ENCODE measurements around the gene CELF2. TPM values are rescaled to one million over a fixed set of nuclear protein-coding genes. Genes with fewer than 3 reads are reported as not detected.

The CELF2 gene
- polyA plus RNA-seq, 1 donor from 2014 or later: 142 TPM

DNA sequence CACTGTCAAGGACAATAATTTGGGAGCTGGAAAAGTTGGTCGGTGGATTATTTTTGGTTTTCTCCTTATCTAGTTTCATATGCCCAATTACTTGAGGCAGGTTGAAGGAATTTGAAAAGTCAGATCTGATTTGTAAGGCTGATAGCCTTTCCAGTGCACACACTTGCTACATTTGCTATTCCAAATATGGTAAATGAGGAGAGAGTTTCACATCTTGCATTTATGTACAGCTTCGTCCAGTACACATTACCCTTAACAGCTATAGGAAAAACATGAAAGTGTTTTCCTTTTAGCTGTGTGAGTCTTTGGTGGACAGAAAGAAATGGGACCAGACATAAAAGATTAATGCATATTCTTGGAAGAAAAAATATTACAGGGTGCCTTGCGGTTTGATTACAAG, 201.8 kb downstream of the CELF2 start:
- H3K4me1 Mint-ChIP-seq: peaks cover 24 to 54% (median 41%) of the 10 kb centered on the region in 3 donors
- no peak overlapping the region for H3K4me3 Mint-ChIP-seq
- H3K27ac Mint-ChIP-seq: peak overlapping the region in 2 of 3 donors; percentile 58 to 84

DNA sequence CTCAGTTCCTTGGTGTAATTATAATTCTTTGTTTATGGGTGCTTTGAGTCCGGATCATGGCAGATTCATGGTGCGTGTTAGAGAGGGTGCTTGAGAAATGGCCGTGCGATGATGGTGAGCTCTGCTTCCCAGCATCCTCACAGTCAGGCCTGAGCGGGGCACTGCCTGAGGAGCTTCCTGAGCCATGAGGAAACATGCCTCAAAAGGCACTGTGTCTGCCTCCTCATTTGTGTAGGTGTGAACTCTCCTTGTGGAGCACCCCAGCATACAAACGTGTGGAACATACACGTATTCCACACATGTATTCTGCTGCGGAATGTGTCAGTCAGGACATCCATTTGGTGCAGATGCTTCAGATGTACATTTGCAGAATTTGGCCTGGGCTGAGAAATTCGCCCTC, 205.4 kb downstream of the CELF2 start:
- peaks cover 2% of the 10 kb centered on the region for H3K36me3 Mint-ChIP-seq

More for the DNA sequence above, 201.8 kb downstream of the CELF2 start:
- no peaks in the 10 kb centered on the region for H3K27me3 Mint-ChIP-seq
- peaks cover 2% of the 10 kb centered on the region for H3K36me3 Mint-ChIP-seq
- H3K9me3 Mint-ChIP-seq: no peaks in the 10 kb centered on the region

DNA sequence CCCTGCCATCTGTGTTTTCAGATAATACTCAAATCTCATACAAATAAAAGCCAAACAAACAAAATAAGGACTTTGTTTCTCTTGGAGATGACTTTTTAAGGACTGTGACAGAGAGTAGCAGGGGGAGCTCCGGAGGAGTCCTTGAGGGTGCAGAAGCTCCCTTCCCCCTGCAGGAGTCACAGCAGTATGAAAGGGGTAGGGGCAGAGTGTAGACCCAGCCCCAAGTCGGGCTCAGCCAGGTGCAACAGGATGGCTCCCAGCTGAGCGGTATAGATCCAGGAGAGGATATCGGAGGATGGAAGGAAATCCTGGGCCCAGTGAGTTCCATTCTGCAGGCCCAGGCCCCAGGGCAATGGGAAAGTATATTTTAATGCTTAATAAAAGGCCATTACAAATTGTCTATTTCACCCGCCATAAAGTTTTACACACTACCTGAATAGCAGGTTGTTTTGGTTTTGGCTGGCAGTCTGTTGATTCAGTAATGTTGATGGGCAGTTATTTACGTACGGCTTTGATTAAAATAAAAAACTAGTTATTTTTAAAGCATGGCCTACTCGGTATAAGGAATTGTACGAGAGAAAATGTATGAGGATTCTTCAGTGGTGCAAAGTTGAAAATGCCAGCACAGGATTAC, 206.0 kb downstream of the CELF2 start:
- H3K4me1 Mint-ChIP-seq: peaks cover 46 to 67% (median 53%) of the 10 kb centered on the region in 3 donors
- H3K27ac Mint-ChIP-seq: peak overlapping the region in 2 of 3 donors; percentile 32 to 88
- H3K27me3 Mint-ChIP-seq: no peaks in the 10 kb centered on the region
- no peak overlapping the region for H3K4me3 Mint-ChIP-seq
- H3K36me3 Mint-ChIP-seq: peaks cover 2% of the 10 kb centered on the region
- no peaks in the 10 kb centered on the region for H3K9me3 Mint-ChIP-seq

More for the DNA sequence above, 205.4 kb downstream of the CELF2 start:
- H3K27me3 Mint-ChIP-seq: no peaks in the 10 kb centered on the region
- peak overlapping the region in 2 of 3 donors; percentile 78 to 88 for H3K27ac Mint-ChIP-seq
- no peaks in the 10 kb centered on the region for H3K9me3 Mint-ChIP-seq
- H3K4me1 Mint-ChIP-seq: peaks cover 41 to 66% (median 52%) of the 10 kb centered on the region in 3 donors
- H3K4me3 Mint-ChIP-seq: peak overlapping the region in 1 of 4 donors; percentile 14

DNA sequence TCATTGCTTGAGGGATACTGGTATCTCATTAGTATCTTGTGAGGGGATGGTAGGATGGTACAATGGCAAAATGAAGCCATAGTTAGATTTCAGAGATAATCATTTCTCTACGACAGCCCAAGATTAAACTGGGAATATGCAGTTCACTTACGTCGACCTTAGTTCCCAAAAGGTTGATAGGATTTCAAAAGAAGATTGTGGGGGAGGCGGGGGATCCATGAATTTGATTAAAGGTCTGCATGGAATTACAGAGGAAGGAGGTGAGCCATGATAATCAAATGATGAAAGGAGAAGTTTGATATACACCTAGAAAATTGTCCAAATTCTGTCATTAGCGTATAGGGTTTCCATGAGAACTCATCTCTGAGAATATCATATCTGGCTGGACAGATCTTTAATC, 206.6 kb downstream of the CELF2 start:
- no peaks in the 10 kb centered on the region for H3K9me3 Mint-ChIP-seq
- H3K4me3 Mint-ChIP-seq: peak overlapping the region in 3 of 4 donors; percentile 10 to 83 (median 23)
- peak overlapping the region in 1 of 3 donors; percentile 32 for H3K27ac Mint-ChIP-seq
- H3K36me3 Mint-ChIP-seq: peaks cover 2% of the 10 kb centered on the region
- H3K4me1 Mint-ChIP-seq: peaks cover 50 to 72% (median 52%) of the 10 kb centered on the region in 3 donors
- H3K27me3 Mint-ChIP-seq: no peaks in the 10 kb centered on the region

DNA sequence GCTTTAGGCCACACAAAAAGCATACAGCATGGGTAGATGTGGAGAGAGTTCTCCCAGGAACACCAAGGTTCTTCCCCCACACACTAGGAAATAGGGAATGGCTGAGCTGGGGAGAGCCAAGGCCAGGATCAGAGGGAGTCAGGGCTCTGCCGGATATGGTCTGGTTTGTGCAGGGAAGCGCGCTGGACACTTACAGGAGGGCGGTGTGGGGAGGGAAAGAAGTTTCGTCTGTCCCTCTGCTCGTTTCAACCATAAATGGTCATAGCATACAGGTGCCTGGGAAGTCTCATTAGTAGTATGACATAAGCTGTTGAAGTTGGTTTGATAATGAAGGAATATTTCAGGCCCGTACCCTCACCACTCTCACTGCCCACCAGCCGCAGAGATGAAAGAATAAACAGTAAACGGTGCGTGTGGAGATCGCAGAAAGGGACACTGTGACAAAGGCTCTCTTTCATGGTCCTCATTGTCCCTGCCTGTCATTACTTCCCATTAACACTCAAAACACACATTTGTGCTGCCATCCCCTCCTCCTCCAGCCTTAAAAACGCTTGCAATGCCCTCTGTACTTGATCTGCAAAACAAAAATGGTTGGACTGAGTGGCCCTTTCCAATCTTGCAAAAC, 207.2 kb downstream of the CELF2 start:
- Mint-ChIP-seq H3K4me3 (peak overlapping the region in 3 of 4 donors; percentile 23 to 83 (median 58)), H3K4me1 (peaks cover 49 to 71% (median 56%) of the 10 kb centered on the region in 3 donors), H3K27me3 (no peaks in the 10 kb centered on the region), H3K27ac (peak overlapping the region in 2 of 3 donors; percentile 91 to 98), H3K36me3 (peaks cover 2% of the 10 kb centered on the region), H3K9me3 (no peaks in the 10 kb centered on the region)

DNA sequence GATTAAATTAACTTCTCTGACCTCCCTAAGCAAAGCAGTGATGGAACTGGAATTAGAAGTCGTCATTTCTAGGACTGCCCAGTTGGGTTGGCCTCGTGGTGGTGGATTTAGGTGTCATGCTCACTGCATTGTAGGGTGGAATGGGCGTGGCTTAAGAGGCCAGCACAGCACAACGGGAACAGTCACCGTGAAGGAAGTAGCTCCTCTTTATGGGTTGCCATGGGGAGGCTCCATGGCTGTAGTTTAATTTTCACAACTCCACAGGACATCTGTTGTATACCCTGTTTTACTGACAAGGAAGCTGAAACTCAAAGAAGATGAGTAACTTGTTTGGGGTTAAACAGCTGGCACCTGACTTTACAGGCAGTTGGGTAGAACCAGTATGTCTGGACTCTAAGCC, 208.3 kb downstream of the CELF2 start:
- Mint-ChIP-seq H3K4me3 (peak overlapping the region in 3 of 4 donors; percentile 58 to 84 (median 72)), H3K27me3 (no peaks in the 10 kb centered on the region), H3K36me3 (peaks cover 2% of the 10 kb centered on the region), H3K27ac (peak overlapping the region; percentile 91 to 98 (median 92)), H3K9me3 (no peaks in the 10 kb centered on the region), H3K4me1 (peaks cover 45 to 68% (median 62%) of the 10 kb centered on the region in 3 donors)

DNA sequence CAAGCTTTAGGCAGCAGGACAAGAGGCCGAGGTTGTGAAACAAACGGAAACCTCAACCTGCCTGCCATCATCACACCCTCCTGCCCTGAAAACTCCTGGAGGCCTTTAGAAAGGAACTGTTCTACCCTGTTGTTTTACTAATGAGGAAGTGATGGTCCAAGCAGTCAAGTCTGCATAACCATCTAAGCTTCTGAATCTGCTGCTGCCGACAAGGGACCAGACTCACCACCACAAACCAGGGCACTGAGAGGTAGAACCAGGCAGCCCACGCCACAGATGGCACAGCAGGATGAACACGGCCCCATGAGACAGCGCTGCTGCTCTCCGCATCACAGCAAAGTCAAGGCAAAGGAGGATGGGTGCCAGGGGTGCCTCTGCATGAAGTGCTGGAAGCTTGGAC, 209.4 kb downstream of the CELF2 start:
- H3K36me3 Mint-ChIP-seq: peaks cover 2% of the 10 kb centered on the region
- peak overlapping the region; percentile 58 to 84 (median 78) for H3K4me3 Mint-ChIP-seq
- H3K27me3 Mint-ChIP-seq: no peaks in the 10 kb centered on the region
- H3K9me3 Mint-ChIP-seq: no peaks in the 10 kb centered on the region
- peak overlapping the region; percentile 91 to 98 (median 92) for H3K27ac Mint-ChIP-seq
- H3K4me1 Mint-ChIP-seq: peaks cover 50 to 69% (median 64%) of the 10 kb centered on the region in 3 donors

DNA sequence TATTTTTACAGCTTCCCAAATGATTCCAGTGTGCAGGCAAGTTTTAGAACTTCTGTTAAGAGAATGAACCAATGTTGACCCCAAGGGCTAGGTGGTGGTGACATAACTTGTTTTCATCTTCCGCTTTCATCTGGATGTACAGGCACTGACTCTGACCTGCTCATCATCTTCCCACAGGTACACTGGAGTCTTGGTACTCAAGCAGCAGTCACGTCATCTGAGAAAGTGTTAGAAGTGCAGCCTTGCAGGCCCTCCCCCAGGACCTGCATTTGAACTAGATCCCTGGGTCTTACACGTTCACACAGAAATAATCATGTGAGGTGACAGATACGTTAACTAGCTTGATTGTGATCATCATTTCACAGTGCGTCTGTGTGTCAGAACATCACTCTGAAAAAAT, 212.2 kb downstream of the CELF2 start:
- H3K9me3 Mint-ChIP-seq: no peaks in the 10 kb centered on the region
- peaks cover 57 to 76% (median 63%) of the 10 kb centered on the region in 3 donors for H3K4me1 Mint-ChIP-seq
- H3K4me3 Mint-ChIP-seq: peak overlapping the region in 1 of 4 donors; percentile 66
- peak overlapping the region in 1 of 3 donors; percentile 67 for H3K27ac Mint-ChIP-seq
- H3K27me3 Mint-ChIP-seq: no peaks in the 10 kb centered on the region
- H3K36me3 Mint-ChIP-seq: no peaks in the 10 kb centered on the region

DNA sequence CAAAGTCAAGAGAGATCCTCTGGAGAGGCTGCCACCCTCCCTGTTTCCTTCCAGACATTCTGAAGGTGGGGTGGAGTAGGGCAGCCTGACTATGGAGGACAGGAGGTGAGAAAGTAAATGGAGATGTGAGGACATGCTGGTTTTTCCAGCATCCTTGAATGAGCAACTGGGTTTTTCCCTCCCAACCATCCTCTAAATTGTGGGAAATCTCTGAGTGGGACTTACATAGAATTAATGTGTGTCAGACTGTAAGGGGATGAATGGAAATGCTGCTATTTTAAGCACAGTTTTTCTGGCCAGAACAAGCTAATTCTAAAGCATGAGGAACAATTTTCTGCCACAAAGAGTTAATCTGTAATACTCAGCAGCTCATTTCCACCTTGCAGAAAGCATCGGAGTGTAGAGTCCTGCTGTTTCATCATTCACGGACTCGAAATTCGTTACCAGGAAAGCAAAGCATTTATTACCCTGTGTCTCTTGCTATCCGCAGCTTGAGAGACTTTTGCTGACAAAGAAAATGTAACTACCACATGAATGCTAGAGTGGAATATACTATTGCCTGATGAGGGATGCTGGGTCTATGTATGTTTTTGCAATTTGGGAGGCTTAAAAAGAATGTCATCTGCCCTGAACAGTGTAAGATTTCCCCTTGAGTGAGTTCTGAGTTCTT, 213.0 kb downstream of the CELF2 start:
- H3K9me3 Mint-ChIP-seq: no peaks in the 10 kb centered on the region
- H3K4me1 Mint-ChIP-seq: peaks cover 57 to 76% (median 61%) of the 10 kb centered on the region in 3 donors
- peak overlapping the region; percentile 20 to 87 (median 64) for H3K27ac Mint-ChIP-seq
- no peaks in the 10 kb centered on the region for H3K36me3 Mint-ChIP-seq
- H3K4me3 Mint-ChIP-seq: peak overlapping the region in 2 of 4 donors; percentile 17 to 63
- H3K27me3 Mint-ChIP-seq: no peaks in the 10 kb centered on the region

DNA sequence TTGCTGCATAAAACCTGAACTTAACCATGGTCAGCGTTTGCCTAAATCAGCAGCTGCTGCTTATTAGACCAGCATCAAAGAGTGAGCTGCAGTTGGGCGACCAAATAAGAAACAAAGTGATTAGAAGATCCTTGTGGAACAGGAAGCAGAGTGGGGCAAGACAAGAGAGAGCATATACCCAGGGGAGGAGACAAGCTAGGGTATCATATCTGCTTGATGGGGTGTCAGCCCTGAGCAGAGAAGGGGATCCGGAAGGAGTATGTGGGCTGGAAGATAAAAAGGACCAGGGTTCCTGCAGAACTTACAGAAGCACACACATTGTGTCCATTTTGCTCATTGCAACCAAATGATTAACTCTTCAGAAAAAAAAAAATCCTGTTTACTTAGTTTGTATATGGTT, 213.6 kb downstream of the CELF2 start:
- Mint-ChIP-seq H3K27ac (peak overlapping the region; percentile 20 to 87 (median 64)), H3K4me1 (peaks cover 59 to 76% (median 61%) of the 10 kb centered on the region in 3 donors), H3K27me3 (no peaks in the 10 kb centered on the region), H3K9me3 (no peaks in the 10 kb centered on the region), H3K4me3 (peak overlapping the region in 1 of 4 donors; percentile 17), H3K36me3 (peaks cover 3% of the 10 kb centered on the region)

DNA sequence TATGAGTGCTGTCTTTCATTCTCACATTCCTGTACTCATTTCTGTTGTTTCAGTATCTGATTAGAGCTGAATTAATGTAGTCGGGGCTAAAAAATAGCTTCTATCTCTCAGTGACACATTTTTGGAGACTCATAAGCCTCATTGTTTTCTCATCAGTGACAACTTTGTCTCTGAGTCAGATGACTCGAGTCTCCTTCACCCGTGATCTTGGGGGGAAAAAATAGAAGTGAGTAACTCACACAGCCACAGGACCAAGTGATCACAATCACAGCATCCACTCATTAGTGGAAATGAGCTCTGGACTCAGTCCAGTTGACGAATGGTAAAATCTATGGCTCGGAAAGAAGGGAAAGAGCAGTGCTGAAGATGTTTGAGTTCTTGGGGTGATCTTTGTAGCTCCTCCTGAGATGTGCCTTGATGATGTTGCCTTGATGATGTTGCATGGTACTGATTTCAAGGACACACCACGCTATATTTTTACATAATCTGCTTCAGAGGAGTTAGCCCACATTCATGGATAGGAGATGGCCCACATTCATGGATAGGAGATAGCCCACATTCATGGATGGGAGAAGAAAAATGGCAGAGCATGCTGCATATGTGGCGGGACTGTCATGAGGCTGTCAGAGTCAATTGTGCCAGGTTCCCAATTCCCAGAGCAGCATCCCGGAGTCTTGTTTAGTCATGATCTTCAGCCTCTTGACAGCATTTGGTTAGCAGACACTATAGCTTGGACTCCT, 214.7 kb downstream of the CELF2 start:
- H3K4me1 Mint-ChIP-seq: peaks cover 59 to 76% (median 61%) of the 10 kb centered on the region in 3 donors
- peaks cover 3% of the 10 kb centered on the region for H3K36me3 Mint-ChIP-seq
- H3K27me3 Mint-ChIP-seq: no peaks in the 10 kb centered on the region
- no peaks in the 10 kb centered on the region for H3K9me3 Mint-ChIP-seq
- peak overlapping the region; percentile 51 to 89 (median 59) for H3K27ac Mint-ChIP-seq
- peak overlapping the region in 1 of 4 donors; percentile 53 for H3K4me3 Mint-ChIP-seq

DNA sequence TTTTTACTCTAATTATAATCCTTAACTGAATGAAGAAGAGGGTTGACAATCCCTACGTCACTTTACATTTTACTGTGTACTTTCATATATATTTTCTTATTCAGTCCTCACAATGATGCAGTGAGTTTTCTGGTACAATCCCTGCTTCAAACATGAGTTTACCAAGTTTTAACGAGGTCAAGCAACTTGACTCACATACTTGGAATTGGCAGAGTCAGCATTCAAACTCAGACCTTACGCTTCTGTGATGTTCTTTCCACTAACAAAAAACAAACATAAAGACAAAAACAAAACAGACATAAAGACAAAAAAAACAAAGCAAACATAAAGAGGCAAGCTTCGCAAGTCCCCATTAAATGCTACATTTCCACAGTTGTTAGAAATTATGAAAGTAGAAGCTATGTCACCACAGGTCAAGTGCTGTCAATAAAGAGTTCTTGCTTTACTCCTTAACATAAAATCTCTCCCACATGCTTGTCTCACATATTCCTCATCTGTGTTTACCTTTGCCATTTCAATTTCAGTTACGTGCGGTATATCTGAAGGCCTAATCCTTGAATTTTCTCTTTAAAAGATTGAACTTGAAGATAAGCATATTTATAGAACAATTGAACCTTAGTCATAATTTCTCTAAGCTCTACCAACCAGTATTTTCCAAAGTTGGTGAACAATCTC, 217.3 kb downstream of the CELF2 start:
- peak overlapping the region in 3 of 4 donors; percentile 1 to 41 (median 33) for H3K4me3 Mint-ChIP-seq
- peaks cover 46 to 74% (median 62%) of the 10 kb centered on the region in 3 donors for H3K4me1 Mint-ChIP-seq
- peak overlapping the region in 2 of 3 donors; percentile 6 to 92 for H3K27ac Mint-ChIP-seq
- H3K36me3 Mint-ChIP-seq: peaks cover 3% of the 10 kb centered on the region
- no peaks in the 10 kb centered on the region for H3K9me3 Mint-ChIP-seq
- no peaks in the 10 kb centered on the region for H3K27me3 Mint-ChIP-seq

DNA sequence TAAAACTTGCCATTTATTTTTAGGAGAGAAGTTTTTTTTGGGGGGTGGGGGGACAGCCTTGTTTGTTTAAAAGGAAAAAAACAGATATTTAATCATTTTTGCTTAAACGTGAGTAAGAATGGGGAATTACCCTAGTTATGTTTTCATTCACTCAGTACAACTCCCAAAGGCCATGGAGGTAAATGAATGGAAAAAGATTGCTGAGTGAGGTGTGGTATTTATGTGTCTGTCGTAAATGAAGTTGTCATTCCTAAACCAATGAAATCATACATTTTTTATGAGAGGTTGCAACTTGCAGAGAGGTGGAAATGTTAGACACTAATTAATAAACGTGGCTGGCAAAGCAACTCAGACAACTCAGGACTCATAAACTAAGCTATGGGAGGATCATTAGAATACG, 218.1 kb downstream of the CELF2 start:
- Mint-ChIP-seq H3K9me3 (no peaks in the 10 kb centered on the region), H3K4me3 (peak overlapping the region in 3 of 4 donors; percentile 33 to 63 (median 41)), H3K36me3 (peaks cover 3% of the 10 kb centered on the region), H3K27me3 (no peaks in the 10 kb centered on the region), H3K4me1 (peaks cover 44 to 77% (median 69%) of the 10 kb centered on the region in 3 donors), H3K27ac (peak overlapping the region in 2 of 3 donors; percentile 47 to 92)

DNA sequence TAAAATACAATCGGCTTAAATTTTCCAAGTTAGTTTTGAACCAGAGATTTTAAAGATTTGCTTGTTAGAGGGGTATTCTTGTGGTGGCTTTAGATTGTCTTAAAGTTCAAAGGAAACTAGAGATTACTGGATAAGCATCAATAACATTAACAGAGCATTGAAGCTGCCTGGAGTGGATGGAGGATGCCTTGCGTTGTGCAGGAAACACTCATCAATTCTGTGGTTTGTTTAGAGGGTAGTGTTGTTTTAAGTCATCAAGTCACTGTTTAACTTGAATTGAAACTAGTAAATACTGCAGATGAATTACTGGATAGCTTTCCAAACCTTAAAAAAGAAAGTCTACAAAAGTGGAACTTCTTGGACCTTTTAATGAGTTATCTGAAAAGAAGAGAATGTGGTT, 218.6 kb downstream of the CELF2 start:
- H3K4me3 Mint-ChIP-seq: peak overlapping the region in 2 of 4 donors; percentile 31 to 63
- peaks cover 3% of the 10 kb centered on the region for H3K36me3 Mint-ChIP-seq
- peak overlapping the region; percentile 47 to 92 (median 63) for H3K27ac Mint-ChIP-seq
- H3K27me3 Mint-ChIP-seq: no peaks in the 10 kb centered on the region
- no peaks in the 10 kb centered on the region for H3K9me3 Mint-ChIP-seq
- peaks cover 42 to 74% (median 64%) of the 10 kb centered on the region in 3 donors for H3K4me1 Mint-ChIP-seq

Measured in IgD-negative memory B cell (primary cell).